ENCODE data around the gene ATAD2B. TPM values are rescaled to one million over a fixed set of nuclear protein-coding genes. Genes with fewer than 3 reads are reported as not detected.
A peak's percentile ranks its signal among the peaks of the same experiment; 100 is the strongest.

ATAD2B gene
- total and polyA plus RNA-seq, 2 of the 4 experiments (the other 2 are of a cell fraction), result 1.5 to 5.0 TPM

GRCh38 chr2:23793476-23793875 is 133.4 kb downstream of the ATAD2B start:
- WGBS, 2 experiments (ENCODE audit: extremely low coverage in 2 of 2, insufficient read length in 1 of 2), result no CpG with 5 or more reads among the region's 2 CpGs
- H3K4me3 ChIP-seq (ENCODE audit: insufficient read depth, low read depth, low read length), result no peak overlapping the region
- ChIA-PET CTCF (no interaction called here), POLR2A (ENCODE audit: unreplicated experiment) (no interaction called here)
- H3K9me1 ChIP-seq (ENCODE audit: insufficient read depth, low read length), result peaks cover 3% of the 10 kb centered on the region; the same call in 1 of the 2 replicates
- H2BK120ac ChIP-seq (ENCODE audit: low read depth, low read length), result 0 out of 2 replicates have a peak overlapping the region, but pooled peaks have one; percentile 2
- peaks cover 8 to 9% of the 10 kb centered on the region in 2 experiments; a peak in 2 of 4 replicates for H3K79me1 ChIP-seq (ENCODE audit: low read depth in 1 of 2, low read length in 2 of 2)
- ATAC-seq (ENCODE audit: low read depth) (0 out of 2 replicates have a peak, but pooled peaks have one; percentile 19), DNase-seq (no peak)
- in situ Hi-C loops (cut with MboI; ENCODE audit: low sequenced_read_pairs), result no loop called here
- H4K91ac ChIP-seq (ENCODE audit: insufficient read depth, low read depth, low read length), result peak overlapping the region; percentile 24; the same call in 1 of the 2 replicates
- H3K36me3 ChIP-seq (ENCODE audit: control insufficient read depth, insufficient read depth, low read length), result no peaks in the 10 kb centered on the region
- H4K5ac ChIP-seq (ENCODE audit: low read depth, low read length), result no peak overlapping the region; the same call in 1 of the 2 replicates
- H3K4me2 ChIP-seq (ENCODE audit: low read depth, low read length), result no peak overlapping the region
- no peak overlapping the region for H2AFZ ChIP-seq (replicated peaks; ENCODE audit: low read length, poor library complexity)
- no peak overlapping the region for H2BK20ac ChIP-seq (ENCODE audit: low read depth, low read length)
- intact Hi-C loops (cut with micrococcal nuclease), result no loop called here
- H3K23ac ChIP-seq (ENCODE audit: low read depth, low read length), result no peak overlapping the region
- no peak overlapping the region for H2AK9ac ChIP-seq (replicated peaks; ENCODE audit: low read depth, low read length, poor library complexity)
- TF ChIP-seq NFE2L2 (IDR thresholded peaks at IDR 0.05; ENCODE audit: low read depth, low read length), result no peak
- TF ChIP-seq MAFK (IDR thresholded peaks at IDR 0.05; ENCODE audit: low read depth, low read length), result no peak
- TF ChIP-seq RCOR1 (IDR thresholded peaks at IDR 0.05; ENCODE audit: insufficient replicate concordance, low read length), result no peak
- TF ChIP-seq RAD21 (IDR thresholded peaks at IDR 0.05; ENCODE audit: low read length), result no peak
- no peak overlapping the region for H3K56ac ChIP-seq (ENCODE audit: extremely low read depth, insufficient read depth, low read length)
- H3K4me1 ChIP-seq (ENCODE audit: control insufficient read depth, insufficient read depth, low read length), result peaks cover 9% of the 10 kb centered on the region
- no peak overlapping the region for H3K14ac ChIP-seq (replicated peaks; ENCODE audit: low read depth, low read length)
- no peaks in the 10 kb centered on the region for H3K27me3 ChIP-seq (ENCODE audit: control insufficient read depth, insufficient read depth, low read length)
- H3K9me3 ChIP-seq (ENCODE audit: control insufficient read depth, insufficient read depth, low read length), result no peaks in the 10 kb centered on the region
- H2BK15ac ChIP-seq (ENCODE audit: low read depth, low read length), result no peak overlapping the region
- dilution Hi-C loops (cut with HindIII; ENCODE audit: low sequenced_read_pairs, unreplicated experiment), result no loop called here
- no peak overlapping the region for H3K4ac ChIP-seq (ENCODE audit: low read depth, low read length)
- no peak overlapping the region for H3K18ac ChIP-seq (ENCODE audit: low read depth, low read length)
- no peak overlapping the region for H4K8ac ChIP-seq (ENCODE audit: low read depth in 2 of 2, low read length in 2 of 2)
- BruUV-seq (replicated peaks), result no TSS peak
- H2BK5ac ChIP-seq (ENCODE audit: low read depth, low read length, poor library complexity, severe bottlenecking), result peak overlapping the region; percentile 34
- peaks cover 3% of the 10 kb centered on the region; the same call in 1 of the 2 replicates for H4K20me1 ChIP-seq (ENCODE audit: insufficient read depth, low read length)
- no peak overlapping the region for H3K9ac ChIP-seq (ENCODE audit: low read depth, low read length)
- no peak overlapping the region for H3K27ac ChIP-seq (ENCODE audit: insufficient read depth, low read length)
- H2AK5ac ChIP-seq (ENCODE audit: low read depth, low read length), result no peak overlapping the region
